Ishikawa (cell line): ENCODE results near the gene CSF2.

Experiments
- EGR1 ChIP-seq: IDR thresholded peaks from 2 replicates; pipeline ENCODE4 v1.6.1; 2012
- EP300 ChIP-seq: IDR thresholded peaks from 2 replicates; pipeline ENCODE4 v1.6.1; 2012; ENCODE audit warnings: borderline replicate concordance
- MAX ChIP-seq: IDR thresholded peaks from 2 replicates; pipeline ENCODE4 v1.6.1; 2012
- RAD21 ChIP-seq: IDR thresholded peaks from 2 replicates; pipeline ENCODE4 v1.6.1; 2012; ENCODE audit warnings: low read depth
- TAF1 ChIP-seq: IDR thresholded peaks from 2 replicates; pipeline ENCODE4 v1.6.1; 2012; ENCODE audit warnings: low read depth, mild to moderate bottlenecking
- YY1 ChIP-seq: IDR thresholded peaks from 2 replicates; pipeline ENCODE4 v1.6.1; 2012; ENCODE audit warnings: low read depth

DNA sequence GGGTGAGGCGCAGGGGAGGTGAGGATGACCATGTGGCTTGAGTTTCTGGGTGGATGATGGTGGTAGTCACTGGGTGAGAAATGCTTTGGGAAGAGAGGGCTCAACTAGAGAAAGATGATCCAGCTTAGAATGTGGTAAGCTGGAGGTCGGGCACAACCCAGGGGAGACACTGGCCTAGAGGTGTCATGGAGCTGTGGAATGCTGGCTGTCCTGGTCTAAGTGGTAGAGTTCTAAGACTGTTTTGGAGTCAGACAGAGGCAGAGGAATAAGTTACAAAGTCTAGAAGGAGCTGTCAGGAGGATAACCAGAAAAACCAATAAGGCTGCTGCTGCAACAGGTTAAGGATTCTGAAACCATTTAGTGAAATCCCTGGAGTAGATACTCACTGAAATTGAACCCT is 43.0 kb upstream of the CSF2 start:
- TF ChIP-seq EGR1 (no peak), TAF1 (no peak), RAD21 (no peak), MAX (no peak), EP300 (no peak), YY1 (no peak)
